ENCODE measurements around the gene MARCO. TPM values are rescaled to one million over a fixed set of nuclear protein-coding genes. Genes with fewer than 3 reads are reported as not detected.

MARCO gene
- total RNA-seq, 1 experiment from 2014 or later, result not detected

DNA sequence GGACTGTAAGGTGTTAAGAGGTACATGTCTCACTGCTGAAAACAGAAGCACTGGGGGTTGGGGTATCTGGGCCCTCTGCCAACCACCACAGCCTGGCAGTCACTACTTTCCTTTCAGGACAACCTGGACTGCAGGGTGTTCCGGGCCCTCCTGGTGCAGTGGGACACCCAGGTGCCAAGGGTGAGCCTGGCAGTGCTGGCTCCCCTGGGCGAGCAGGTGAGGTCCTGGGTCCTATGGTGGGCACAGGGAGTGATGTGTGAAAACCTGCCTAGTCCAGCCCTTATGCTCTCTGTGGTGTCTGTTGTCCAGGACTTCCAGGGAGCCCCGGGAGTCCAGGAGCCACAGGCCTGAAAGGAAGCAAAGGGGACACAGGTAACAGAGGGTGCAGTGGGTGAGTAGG lies 40.0 kb downstream of the MARCO start:
- no TSS peak for BruUV-seq (replicated peaks)
- Histone ChIP-seq H3K27me3 (ENCODE audit: insufficient read depth, low read depth) (no peaks in the 10 kb centered on the region), H3K36me3 (ENCODE audit: low read depth) (no peaks in the 10 kb centered on the region), H4K20me1 (ENCODE audit: insufficient read depth) (no peaks in the 10 kb centered on the region; the same call in 1 of the 2 replicates), H3K79me2 (ENCODE audit: low read depth) (no peaks in the 10 kb centered on the region), H3K4me1 (replicated peaks; ENCODE audit: insufficient read depth) (0 out of 2 replicates have a peak, but pooled peaks cover 5% of the 10 kb centered on the region), H3K4me2 (no peak overlapping the region), H3K4me3 (no peak overlapping the region), H2AFZ (no peak overlapping the region), H3K27ac (no peak overlapping the region), H3F3A (ENCODE audit: insufficient read depth, low read depth) (no peaks in the 10 kb centered on the region), H3K9me2 (ENCODE audit: insufficient read depth) (no peaks in the 10 kb centered on the region), H3K9me3 (ENCODE audit: insufficient read depth, low read depth) (peaks cover 12% of the 10 kb centered on the region)
- intact Hi-C loops (cut with micrococcal nuclease; ENCODE audit: unreplicated experiment), result no loop called here
- CTCF ChIA-PET, result no interaction called here
- no peak for DNase-seq
- POLR2A ChIA-PET (ENCODE audit: unreplicated experiment), result no interaction called here
- TF ChIP-seq, protein P1, sequence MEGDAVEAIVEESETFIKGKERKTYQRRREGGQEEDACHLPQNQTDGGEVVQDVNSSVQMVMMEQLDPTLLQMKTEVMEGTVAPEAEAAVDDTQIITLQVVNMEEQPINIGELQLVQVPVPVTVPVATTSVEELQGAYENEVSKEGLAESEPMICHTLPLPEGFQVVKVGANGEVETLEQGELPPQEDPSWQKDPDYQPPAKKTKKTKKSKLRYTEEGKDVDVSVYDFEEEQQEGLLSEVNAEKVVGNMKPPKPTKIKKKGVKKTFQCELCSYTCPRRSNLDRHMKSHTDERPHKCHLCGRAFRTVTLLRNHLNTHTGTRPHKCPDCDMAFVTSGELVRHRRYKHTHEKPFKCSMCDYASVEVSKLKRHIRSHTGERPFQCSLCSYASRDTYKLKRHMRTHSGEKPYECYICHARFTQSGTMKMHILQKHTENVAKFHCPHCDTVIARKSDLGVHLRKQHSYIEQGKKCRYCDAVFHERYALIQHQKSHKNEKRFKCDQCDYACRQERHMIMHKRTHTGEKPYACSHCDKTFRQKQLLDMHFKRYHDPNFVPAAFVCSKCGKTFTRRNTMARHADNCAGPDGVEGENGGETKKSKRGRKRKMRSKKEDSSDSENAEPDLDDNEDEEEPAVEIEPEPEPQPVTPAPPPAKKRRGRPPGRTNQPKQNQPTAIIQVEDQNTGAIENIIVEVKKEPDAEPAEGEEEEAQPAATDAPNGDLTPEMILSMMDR (conservative IDR thresholded peaks at IDR 0.05), result no peak
- no peak for TF ChIP-seq EZH2 (IDR thresholded peaks at IDR 0.05; ENCODE audit: low read depth)

DNA sequence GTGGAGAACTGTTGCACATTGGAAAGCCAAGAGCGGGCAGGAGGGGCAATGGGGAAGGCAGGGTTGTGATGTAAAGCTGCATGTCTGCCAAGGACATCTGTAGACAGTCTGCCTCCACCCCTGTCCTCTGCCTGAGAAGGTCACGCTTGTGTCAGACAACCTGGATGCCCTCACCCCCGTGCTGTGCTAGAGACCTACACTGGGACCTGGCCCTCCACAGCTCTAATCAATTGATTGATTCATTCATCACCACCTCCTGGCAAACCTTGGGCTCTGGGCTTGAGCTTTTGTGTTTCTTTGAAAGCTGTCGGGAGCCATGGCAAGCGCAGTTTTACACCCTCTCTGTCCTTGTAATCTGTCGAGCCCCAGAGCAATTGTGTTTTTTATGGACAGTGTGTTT lies 41.1 kb downstream of the MARCO start:
- H3F3A ChIP-seq (ENCODE audit: insufficient read depth, low read depth), result no peaks in the 10 kb centered on the region
- no peak overlapping the region for H3K4me2 ChIP-seq
- no peak overlapping the region for H2AFZ ChIP-seq
- TF ChIP-seq, protein P1 (conservative IDR thresholded peaks at IDR 0.05), result no peak
- no peak for TF ChIP-seq EZH2 (IDR thresholded peaks at IDR 0.05; ENCODE audit: low read depth)
- no peaks in the 10 kb centered on the region; the same call in 1 of the 2 replicates for H4K20me1 ChIP-seq (ENCODE audit: insufficient read depth)
- H3K36me3 ChIP-seq (ENCODE audit: low read depth), result no peaks in the 10 kb centered on the region
- H3K79me2 ChIP-seq (ENCODE audit: low read depth), result no peaks in the 10 kb centered on the region
- H3K27ac ChIP-seq, result no peak overlapping the region
- ChIA-PET POLR2A (ENCODE audit: unreplicated experiment) (no interaction called here), CTCF (no interaction called here)
- H3K9me3 ChIP-seq (ENCODE audit: insufficient read depth, low read depth), result peaks cover 10% of the 10 kb centered on the region
- BruUV-seq (replicated peaks), result no TSS peak
- H3K27me3 ChIP-seq (ENCODE audit: insufficient read depth, low read depth), result no peaks in the 10 kb centered on the region
- DNase-seq, result no peak
- intact Hi-C loops (cut with micrococcal nuclease; ENCODE audit: unreplicated experiment), result no loop called here
- H3K9me2 ChIP-seq (ENCODE audit: insufficient read depth), result no peaks in the 10 kb centered on the region
- peaks cover 15% of the 10 kb centered on the region for H3K4me1 ChIP-seq (replicated peaks; ENCODE audit: insufficient read depth)
- no peak overlapping the region for H3K4me3 ChIP-seq

DNA sequence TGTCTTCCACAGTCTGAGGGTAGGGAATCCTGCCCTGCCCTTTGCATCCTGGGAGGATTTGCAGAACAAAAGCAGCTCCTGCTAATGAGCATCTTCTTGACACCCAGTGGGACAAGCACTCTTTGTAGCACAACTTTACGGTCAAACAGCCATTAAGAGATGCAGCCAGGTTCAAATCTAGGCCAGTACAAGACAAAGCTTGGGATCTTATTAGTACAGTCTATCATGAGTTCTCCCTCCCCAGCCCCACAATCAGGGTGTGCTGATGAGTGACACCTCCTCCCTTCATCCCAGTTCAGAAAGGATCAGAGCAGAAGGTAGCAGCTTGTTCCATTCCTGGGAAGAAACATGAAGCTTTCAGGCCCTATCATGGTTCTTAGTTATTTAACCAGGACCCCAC lies 41.9 kb downstream of the MARCO start:
- TF ChIP-seq, protein P1 (conservative IDR thresholded peaks at IDR 0.05), result no peak
- H3K9me3 ChIP-seq (ENCODE audit: insufficient read depth, low read depth), result peaks cover 10% of the 10 kb centered on the region
- no peak for DNase-seq
- H3K4me2 ChIP-seq, result no peak overlapping the region
- peaks cover 6% of the 10 kb centered on the region; the same call in 1 of the 2 replicates for H3F3A ChIP-seq (ENCODE audit: insufficient read depth, low read depth)
- peaks cover 23% of the 10 kb centered on the region for H3K4me1 ChIP-seq (replicated peaks; ENCODE audit: insufficient read depth)
- no peaks in the 10 kb centered on the region; the same call in 1 of the 2 replicates for H4K20me1 ChIP-seq (ENCODE audit: insufficient read depth)
- intact Hi-C loops (cut with micrococcal nuclease; ENCODE audit: unreplicated experiment), result no loop called here
- no TSS peak for BruUV-seq (replicated peaks)
- H3K36me3 ChIP-seq (ENCODE audit: low read depth), result no peaks in the 10 kb centered on the region
- no peak overlapping the region for H2AFZ ChIP-seq
- CTCF ChIA-PET, result no interaction called here
- no peak overlapping the region for H3K27ac ChIP-seq
- no peak overlapping the region for H3K4me3 ChIP-seq
- no peaks in the 10 kb centered on the region for H3K79me2 ChIP-seq (ENCODE audit: low read depth)
- no peaks in the 10 kb centered on the region for H3K9me2 ChIP-seq (ENCODE audit: insufficient read depth)
- POLR2A ChIA-PET (ENCODE audit: unreplicated experiment), result no interaction called here
- H3K27me3 ChIP-seq (ENCODE audit: insufficient read depth, low read depth), result no peaks in the 10 kb centered on the region

All from PC-9 (cell line).